Measurements from ENCODE around the gene ATP5F1B. TPM values are rescaled to one million over a fixed set of nuclear protein-coding genes. Genes with fewer than 3 reads are reported as not detected.

The ATP5F1B gene
- total and polyA plus RNA-seq, 9 of the 15 experiments (the other 6 are each of a cell fraction or from before 2014, with no cell fraction given) = 908 to 3,125 (median 1,482) TPM

DNA sequence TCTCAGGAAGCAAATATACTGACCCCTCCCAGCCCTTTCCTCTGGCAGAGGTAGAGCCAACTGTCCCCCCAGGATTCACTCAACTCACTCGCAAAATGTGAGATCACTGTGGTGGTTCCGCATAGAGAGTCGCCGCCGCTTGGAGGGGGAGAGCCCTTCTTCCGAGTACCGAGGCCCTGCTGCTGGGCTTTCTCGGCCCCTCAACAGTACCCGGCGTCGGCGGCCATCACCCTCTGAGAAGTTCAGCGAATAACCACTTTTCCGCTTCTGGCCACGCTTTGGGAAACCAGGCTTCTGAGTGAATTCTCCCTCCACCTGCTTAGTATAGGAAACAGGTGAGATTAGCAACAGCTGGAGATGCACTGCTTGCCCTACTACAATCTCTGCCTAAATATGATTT is 46.7 kb downstream of the ATP5F1B start (continued):
- TF ChIP-seq ZNF318 (IDR thresholded peaks at IDR 0.05; ENCODE audit: borderline replicate concordance in 1 of 2, low read depth in 1 of 2) (no peak), PTBP1 (IDR thresholded peaks at IDR 0.05; ENCODE audit: low read depth, low read length) (no peak), PHF20 (IDR thresholded peaks at IDR 0.05; ENCODE audit: partially characterized antibody) (no peak), ZNF79 (CRISPR knock-in tag; IDR thresholded peaks at IDR 0.05; ENCODE audit: low read depth) (no peak), MNT (conservative IDR thresholded peaks at IDR 0.05) (no peak), KAT7 (CRISPR knock-in tag; IDR thresholded peaks at IDR 0.05; ENCODE audit: borderline replicate concordance) (no peak), ZNF24 (IDR thresholded peaks at IDR 0.05) (no peak), CREB1 (IDR thresholded peaks at IDR 0.05) (no peak), CREB1 (CRISPR knock-in tag; IDR thresholded peaks at IDR 0.05) (no peak)
- TF ChIP-seq, protein P1, sequence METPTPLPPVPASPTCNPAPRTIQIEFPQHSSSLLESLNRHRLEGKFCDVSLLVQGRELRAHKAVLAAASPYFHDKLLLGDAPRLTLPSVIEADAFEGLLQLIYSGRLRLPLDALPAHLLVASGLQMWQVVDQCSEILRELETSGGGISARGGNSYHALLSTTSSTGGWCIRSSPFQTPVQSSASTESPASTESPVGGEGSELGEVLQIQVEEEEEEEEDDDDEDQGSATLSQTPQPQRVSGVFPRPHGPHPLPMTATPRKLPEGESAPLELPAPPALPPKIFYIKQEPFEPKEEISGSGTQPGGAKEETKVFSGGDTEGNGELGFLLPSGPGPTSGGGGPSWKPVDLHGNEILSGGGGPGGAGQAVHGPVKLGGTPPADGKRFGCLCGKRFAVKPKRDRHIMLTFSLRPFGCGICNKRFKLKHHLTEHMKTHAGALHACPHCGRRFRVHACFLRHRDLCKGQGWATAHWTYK (CRISPR knock-in tag; IDR thresholded peaks at IDR 0.05) = no peak
